ENCODE data around the gene PRKCB. TPM values are rescaled to one million over a fixed set of nuclear protein-coding genes. Genes with fewer than 3 reads are reported as not detected.
"Not testable (repeated sequence)": the region's sequence is repeated elsewhere in the genome, so short reads cannot be mapped to it uniquely, and the experiment has no call there.

Gene PRKCB
- total and polyA plus RNA-seq, 2 donors from 2014 or later: 0.62 to 17.8 TPM

DNA sequence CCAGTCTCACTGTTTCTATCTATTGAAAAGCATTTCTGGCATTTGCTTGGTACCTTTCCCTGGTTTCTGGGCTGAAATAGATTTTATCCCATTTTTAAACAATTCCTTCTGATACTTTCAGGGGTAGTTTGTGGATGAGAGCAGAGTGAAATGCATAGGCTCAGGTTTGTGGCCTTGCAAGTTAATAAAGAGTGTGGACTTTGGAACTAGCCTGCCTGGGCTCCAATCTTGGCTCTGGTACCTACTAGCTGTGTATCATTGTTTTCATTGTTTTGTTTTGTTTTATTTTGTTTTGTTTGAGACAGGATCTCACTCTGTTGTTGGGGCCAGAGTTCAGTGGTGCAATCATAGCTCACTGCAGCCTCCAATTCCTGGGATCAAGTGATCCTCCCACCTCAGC lies 175.5 kb downstream of the PRKCB start:
- Histone ChIP-seq H3K27ac (ENCODE audit: low read depth in 2 of 2, low read length in 2 of 2) (no peak overlapping the region), H3K36me3 (ENCODE audit: control insufficient read depth in 2 of 3, insufficient read depth in 3 of 3, low read length in 3 of 3) (no peaks in the 10 kb centered on the region), H3K27me3 (ENCODE audit: control insufficient read depth, insufficient read depth, low read length) (no peaks in the 10 kb centered on the region), H3K4me3 (ENCODE audit: low read length in 3 of 3) (no peak overlapping the region), H3K4me1 (ENCODE audit: control insufficient read depth in 2 of 3, insufficient read depth in 2 of 3, low read depth in 1 of 3, low read length in 3 of 3) (no peaks in the 10 kb centered on the region), H3K9ac (ENCODE audit: low read length in 3 of 3) (no peak overlapping the region), H3K9me3 (ENCODE audit: control insufficient read depth in 2 of 3, insufficient read depth in 1 of 3, low read length in 3 of 3) (no peaks in the 10 kb centered on the region)
- no peak for DNase-seq
- TF ChIP-seq, protein P1, sequence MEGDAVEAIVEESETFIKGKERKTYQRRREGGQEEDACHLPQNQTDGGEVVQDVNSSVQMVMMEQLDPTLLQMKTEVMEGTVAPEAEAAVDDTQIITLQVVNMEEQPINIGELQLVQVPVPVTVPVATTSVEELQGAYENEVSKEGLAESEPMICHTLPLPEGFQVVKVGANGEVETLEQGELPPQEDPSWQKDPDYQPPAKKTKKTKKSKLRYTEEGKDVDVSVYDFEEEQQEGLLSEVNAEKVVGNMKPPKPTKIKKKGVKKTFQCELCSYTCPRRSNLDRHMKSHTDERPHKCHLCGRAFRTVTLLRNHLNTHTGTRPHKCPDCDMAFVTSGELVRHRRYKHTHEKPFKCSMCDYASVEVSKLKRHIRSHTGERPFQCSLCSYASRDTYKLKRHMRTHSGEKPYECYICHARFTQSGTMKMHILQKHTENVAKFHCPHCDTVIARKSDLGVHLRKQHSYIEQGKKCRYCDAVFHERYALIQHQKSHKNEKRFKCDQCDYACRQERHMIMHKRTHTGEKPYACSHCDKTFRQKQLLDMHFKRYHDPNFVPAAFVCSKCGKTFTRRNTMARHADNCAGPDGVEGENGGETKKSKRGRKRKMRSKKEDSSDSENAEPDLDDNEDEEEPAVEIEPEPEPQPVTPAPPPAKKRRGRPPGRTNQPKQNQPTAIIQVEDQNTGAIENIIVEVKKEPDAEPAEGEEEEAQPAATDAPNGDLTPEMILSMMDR (IDR thresholded peaks at IDR 0.05; ENCODE audit: borderline replicate concordance, extremely low read depth, insufficient read depth): no peak
- intact Hi-C loops (cut with DNase I): no loop called here
- FAIRE-seq: no peak

DNA sequence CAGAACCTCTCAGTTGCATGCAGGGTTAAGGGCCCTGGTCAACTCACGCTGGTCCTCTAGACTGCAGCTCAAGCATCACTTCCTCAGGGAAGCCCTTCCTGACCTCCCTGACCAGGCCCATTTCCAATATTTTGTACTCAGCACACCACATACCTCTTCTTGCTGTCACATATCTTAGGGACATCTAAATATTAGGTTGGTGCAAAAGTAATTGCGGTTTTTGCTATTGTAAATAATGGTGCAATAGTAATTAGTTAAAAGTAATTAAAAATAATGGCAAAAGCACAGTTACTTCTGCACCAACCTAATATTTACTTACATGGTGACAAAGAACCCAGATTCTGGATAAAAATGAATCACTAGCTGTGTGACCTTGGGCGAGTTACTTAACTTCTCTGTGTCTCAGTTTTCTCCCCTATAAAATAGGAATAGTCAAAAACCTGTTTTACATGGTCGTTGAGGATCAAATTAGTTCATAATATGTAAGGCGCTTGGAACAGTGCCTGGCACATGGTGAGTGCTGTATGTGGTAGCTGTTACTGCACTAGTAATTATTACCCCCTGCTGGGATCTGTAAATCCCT lies 177.4 kb downstream of the PRKCB start:
- DNase-seq: no peak
- no peaks in the 10 kb centered on the region for H3K9me3 ChIP-seq (ENCODE audit: control insufficient read depth in 2 of 3, insufficient read depth in 1 of 3, low read length in 3 of 3)
- no peaks in the 10 kb centered on the region for H3K27me3 ChIP-seq (ENCODE audit: control insufficient read depth, insufficient read depth, low read length)
- no peak overlapping the region for H3K4me3 ChIP-seq (ENCODE audit: low read length in 3 of 3)
- intact Hi-C loops (cut with DNase I): no loop called here
- no peaks in the 10 kb centered on the region for H3K4me1 ChIP-seq (ENCODE audit: control insufficient read depth in 2 of 3, insufficient read depth in 2 of 3, low read depth in 1 of 3, low read length in 3 of 3)
- FAIRE-seq: no peak
- TF ChIP-seq, protein P1 (IDR thresholded peaks at IDR 0.05; ENCODE audit: borderline replicate concordance, extremely low read depth, insufficient read depth): no peak
- no peak overlapping the region for H3K27ac ChIP-seq (ENCODE audit: low read depth in 2 of 2, low read length in 2 of 2)
- no peak overlapping the region for H3K9ac ChIP-seq (ENCODE audit: low read length in 3 of 3)
- H3K36me3 ChIP-seq (ENCODE audit: control insufficient read depth in 2 of 3, insufficient read depth in 3 of 3, low read length in 3 of 3): no peaks in the 10 kb centered on the region

DNA sequence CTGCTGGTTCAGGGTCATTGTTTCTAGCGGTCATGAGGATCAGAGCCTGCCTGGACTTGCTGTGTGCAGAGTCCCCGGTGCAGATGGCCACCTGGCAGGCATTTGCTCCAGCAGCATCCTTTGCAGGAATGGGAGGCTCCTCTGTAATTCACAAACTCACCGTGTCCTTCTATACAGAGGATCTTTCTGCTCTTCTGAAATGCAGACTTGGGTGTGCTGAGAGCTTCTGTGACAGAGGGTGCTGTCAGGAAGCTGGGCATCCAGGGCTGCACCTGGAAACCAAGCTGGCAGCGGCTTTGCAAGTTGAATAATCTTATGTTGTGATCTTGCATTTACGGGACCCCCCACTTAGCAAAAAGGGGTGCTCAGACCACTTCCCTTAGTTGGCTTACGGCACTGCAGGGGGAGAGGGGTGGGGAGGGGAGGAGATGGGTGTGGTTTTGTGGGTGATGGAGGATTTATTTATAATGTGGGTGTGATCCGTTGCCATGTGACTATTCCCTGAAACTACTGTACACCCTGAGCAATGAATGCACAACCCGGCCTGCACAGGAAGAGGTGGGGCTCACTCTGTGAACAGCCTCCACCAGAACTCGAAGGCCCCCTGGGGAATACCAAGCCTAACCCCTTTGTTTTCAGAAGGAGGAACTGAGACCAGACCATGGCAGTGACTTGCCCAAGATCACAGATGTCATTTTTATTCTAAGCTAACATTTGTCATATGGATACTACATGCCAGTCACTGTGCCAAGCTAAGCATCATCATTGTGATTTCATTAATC lies 178.3 kb downstream of the PRKCB start:
- H3K9me3 ChIP-seq (ENCODE audit: control insufficient read depth in 2 of 3, insufficient read depth in 1 of 3, low read length in 3 of 3): no peaks in the 10 kb centered on the region
- no peak for DNase-seq
- TF ChIP-seq, protein P1 (IDR thresholded peaks at IDR 0.05; ENCODE audit: borderline replicate concordance, extremely low read depth, insufficient read depth): no peak
- FAIRE-seq: no peak
- H3K27ac ChIP-seq (ENCODE audit: low read depth in 2 of 2, low read length in 2 of 2): no peak overlapping the region
- H3K9ac ChIP-seq (ENCODE audit: low read length in 3 of 3): no peak overlapping the region
- no peaks in the 10 kb centered on the region for H3K4me1 ChIP-seq (ENCODE audit: control insufficient read depth in 2 of 3, insufficient read depth in 2 of 3, low read depth in 1 of 3, low read length in 3 of 3)
- H3K4me3 ChIP-seq (ENCODE audit: low read length in 3 of 3): no peak overlapping the region
- H3K36me3 ChIP-seq (ENCODE audit: control insufficient read depth in 2 of 3, insufficient read depth in 3 of 3, low read length in 3 of 3): no peaks in the 10 kb centered on the region
- intact Hi-C loops (cut with DNase I): no loop called here
- no peaks in the 10 kb centered on the region for H3K27me3 ChIP-seq (ENCODE audit: control insufficient read depth, insufficient read depth, low read length)

DNA sequence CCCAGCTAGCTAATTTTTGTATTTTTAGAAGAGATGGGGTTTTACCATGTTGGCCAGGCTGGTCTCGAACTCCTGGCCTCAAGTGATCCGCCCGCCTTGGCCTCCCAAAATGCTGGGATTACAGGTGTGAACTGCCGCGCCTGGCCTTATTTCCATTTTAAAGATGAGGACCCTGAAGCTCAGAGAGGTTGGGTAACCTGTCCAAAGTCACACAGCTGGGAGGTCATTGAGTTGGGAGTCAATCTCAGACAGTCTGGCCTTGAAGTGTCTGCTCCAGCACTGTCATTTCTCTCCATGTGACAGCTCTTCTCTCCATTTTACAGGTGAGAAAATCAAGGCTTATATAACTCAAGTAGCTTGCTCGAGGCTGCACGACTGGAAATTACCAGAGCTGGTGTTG lies 179.2 kb downstream of the PRKCB start:
- H3K4me3 ChIP-seq (ENCODE audit: low read length in 3 of 3); H3K9ac ChIP-seq (ENCODE audit: low read length in 3 of 3); H3K36me3 ChIP-seq (ENCODE audit: control insufficient read depth in 2 of 3, insufficient read depth in 3 of 3, low read length in 3 of 3); H3K4me1 ChIP-seq (ENCODE audit: control insufficient read depth in 2 of 3, insufficient read depth in 2 of 3, low read depth in 1 of 3, low read length in 3 of 3); FAIRE-seq; H3K27me3 ChIP-seq (ENCODE audit: control insufficient read depth, insufficient read depth, low read length); DNase-seq; H3K9me3 ChIP-seq (ENCODE audit: control insufficient read depth in 2 of 3, insufficient read depth in 1 of 3, low read length in 3 of 3); intact Hi-C loops (cut with DNase I); H3K27ac ChIP-seq (ENCODE audit: low read depth in 2 of 2, low read length in 2 of 2): not testable (repeated sequence)

Data from kidney (tissue), 14 donors.